ENCODE results near the gene PLA2R1.

The PLA2R1 gene

DNA sequence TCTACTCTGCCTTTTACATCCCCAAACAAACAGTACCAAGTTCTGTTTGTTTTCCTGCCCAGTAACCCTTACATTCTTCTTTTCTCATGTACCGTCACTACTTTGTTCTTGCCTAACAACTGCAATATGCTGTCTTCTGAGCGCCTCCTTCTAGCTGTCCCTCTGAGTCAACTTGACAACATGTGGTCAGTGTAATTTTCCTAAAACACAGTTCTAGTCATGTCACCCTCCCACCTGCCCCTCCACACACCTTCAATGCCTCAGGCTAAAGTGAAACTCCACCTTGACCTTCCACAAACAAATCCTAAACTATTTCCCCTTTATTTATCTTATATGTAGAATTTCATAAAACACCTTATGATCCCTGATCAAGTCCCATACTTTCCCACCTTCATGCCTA, 139.9 kb downstream of the PLA2R1 start:
- no peak for DNase-seq

DNA sequence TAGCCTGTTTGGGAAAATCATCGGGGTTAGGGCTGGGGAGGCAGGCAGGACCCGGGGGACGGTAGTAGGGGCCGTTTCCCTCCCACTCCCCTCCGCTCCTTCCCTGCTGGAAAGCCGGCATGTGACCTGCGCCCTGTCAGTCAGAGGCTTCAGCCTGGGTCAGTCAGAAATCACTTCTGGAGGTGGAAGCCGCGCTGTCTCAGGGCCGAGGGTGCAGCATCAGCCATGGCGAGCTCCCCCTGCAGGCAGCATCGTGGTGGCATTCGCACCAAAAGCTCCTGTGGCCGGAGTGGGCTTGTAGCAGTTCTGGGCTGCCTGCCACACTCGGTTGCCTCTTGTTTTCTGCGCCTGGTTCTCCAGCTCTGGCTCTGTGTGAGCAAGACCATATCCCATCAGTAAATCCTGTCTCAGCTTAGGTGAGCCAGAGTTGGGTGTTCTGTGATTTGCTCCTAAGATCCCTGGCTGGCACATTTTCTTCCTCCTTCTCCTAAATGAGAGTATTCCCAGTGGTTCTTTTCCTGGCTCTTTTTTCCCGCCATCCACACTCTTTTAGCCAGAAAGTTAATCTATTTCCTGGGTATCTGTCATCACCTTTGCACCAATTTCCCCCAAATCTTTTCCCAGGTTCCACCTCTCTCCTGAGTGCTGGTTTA, 140.5 kb downstream of the PLA2R1 start:
- DNase-seq, result no peak

DNA sequence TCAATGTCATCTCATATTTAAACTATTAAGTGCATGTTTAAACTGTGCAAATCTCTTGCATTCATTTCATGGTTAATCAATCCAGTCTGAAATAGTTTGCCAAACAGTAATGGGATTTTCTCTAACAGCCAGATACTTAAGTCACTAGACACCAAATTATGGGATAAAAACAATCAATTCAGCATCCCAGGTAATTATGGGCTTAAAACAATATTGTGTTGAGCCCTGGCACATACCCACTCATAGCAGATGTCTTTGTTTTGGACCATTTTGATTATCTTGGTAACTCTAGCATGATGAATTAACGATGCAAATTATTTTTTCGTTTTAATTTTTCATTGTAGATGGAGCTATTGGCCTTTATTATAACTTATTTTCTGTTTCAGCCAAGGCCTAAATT, 145.9 kb downstream of the PLA2R1 start:
- DNase-seq, result no peak

DNA sequence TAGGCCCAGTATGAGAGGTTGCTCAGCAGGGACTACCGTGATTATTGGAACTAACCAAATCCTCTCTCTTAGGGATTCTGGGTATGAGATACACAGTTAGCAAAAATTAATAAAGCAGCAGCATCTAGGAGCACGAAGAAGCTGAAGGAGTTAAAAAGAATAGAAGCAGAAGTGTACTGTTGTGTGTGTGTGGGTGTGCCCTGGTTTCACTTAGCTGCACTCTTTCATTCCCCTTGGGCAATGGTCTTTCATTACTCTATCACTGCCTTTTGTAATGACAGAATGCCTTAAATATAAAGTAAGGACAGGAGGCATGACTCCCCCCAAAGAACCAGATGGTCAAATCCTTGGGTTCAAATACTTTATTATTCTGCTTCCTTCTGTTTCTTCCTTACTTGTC, 148.5 kb downstream of the PLA2R1 start:
- no peak for DNase-seq

DNA sequence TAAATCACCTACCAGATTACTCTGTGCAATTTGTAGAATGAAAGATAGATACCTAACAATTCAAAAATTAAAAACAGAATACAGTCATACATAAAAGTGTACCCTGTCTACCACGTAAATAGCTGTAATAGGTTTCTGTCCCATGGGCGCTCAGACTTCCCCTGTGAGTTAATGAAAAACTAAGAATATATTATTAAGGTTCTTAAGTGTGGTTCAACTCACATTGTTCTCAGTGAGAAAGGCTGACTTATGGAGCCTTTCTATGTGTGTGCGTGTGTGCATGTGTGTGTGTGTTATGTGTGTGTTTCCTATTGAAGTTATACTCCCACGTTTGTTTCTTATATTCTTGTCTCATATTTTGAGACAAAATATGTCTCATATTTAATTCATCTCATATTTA, 149.8 kb downstream of the PLA2R1 start:
- no peak for DNase-seq

DNA sequence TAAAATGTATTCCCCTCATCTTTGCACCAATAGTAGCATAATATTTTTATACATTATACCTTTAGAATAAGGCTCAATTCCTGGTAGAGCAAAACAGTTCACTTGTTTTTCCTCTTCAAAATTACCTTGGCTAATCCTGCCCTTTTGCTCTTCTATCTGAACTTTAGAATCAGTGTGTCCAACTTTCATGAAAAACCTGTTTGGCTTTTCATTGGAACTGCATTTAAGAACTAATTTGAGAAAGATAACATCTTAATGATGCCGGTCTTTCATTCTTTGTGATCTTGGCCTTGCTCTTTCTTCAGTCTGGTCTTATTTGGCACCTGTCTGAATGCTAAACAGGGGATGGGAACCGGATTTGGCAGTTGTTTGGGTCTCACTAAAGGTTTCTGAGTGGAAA, 151.5 kb downstream of the PLA2R1 start:
- DNase-seq, result no peak

DNA sequence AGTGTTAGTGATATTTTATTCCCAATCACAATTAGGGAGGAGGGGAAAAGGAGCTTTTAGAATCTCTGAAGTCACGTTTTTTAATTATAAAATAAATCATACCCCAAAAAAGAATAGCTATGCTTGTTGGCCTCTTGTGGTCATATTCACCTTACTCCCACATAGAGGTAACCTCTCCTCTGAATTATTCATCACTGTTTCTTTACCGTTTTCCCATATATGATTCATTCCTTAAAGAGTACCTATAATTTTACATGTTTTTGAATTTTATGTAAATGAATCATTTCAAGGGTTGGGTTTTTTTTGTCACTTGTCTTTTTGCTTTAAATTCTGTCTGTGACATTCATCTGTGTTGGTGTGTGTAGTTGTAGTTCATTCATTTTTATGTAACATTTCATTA, 153.8 kb downstream of the PLA2R1 start:
- DNase-seq, result no peak

DNA sequence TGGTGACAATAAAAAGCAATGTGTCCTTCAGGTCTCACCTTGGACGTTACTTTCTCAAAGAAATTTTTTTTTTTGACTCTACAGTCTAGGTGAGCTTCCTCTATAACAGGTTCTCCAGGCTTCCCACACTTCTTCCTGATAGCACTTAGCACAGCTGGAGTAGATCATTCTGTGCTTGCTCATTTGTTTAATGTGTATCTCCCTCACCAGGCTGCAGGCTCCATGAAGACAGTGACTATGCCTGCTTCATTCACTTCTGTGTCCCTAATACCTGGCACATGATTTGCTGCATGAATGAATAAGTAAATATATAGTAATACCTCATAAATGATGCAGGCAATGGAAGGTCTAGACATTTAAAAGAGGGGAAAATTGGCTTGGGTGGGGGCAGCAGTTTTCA, 154.5 kb downstream of the PLA2R1 start:
- DNase-seq, result no peak

DNA sequence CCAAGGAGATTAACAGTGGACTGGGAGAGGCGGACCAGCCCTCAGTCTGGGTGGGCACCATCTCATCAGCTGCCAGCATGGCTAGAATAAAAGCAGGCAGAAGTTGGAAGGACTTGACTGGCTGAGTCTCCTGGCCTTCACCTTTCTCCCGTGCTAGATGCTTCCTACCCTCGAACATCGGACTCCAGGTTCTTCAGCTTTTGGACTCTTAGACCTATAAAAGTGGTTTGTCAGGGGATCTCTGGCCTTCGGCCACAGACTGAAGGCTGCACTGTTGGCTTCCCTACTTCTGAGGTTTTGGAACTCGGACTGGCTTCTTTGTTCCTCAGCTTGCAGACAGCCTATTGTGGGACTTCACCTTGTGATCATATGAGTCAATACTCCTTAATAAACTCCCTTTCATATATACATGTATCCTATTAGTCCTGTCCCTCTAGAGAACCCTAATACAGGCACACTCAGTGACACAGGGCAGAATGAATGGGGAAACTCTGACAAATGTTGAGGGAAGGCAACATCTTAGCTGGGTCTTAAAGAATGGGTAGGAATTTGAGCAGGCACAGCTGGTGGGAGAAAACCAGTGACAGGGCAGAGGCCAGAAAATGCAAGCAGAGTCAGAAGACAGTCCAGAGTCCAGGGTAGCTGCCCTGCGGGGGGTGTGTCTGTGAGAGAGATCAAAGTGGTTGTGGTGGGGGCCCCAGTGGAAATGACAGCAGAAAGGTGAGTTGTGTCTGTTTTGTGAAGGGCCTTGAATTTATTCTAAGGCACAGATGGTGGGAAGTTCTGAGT, 156.3 kb downstream of the PLA2R1 start:
- DNase-seq, result no peak

DNA sequence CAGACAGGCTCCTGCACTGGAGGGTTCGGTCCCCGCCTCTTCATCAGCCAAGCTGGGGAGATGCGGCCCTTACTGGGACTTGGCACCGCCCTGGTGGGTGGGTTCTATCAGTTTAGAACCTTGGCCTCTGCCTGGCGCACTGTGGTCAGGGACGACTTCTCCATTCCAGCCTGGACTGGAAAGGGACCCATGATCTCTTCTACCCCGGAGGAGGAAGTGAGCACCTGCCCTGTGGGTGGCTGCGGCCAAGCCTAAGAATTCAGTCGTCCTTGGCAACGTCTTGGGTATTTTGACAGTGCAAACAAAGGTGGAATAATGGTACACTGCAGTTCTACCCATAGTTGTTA, 157.5 kb downstream of the PLA2R1 start:
- DNase-seq, result no peak

DNA sequence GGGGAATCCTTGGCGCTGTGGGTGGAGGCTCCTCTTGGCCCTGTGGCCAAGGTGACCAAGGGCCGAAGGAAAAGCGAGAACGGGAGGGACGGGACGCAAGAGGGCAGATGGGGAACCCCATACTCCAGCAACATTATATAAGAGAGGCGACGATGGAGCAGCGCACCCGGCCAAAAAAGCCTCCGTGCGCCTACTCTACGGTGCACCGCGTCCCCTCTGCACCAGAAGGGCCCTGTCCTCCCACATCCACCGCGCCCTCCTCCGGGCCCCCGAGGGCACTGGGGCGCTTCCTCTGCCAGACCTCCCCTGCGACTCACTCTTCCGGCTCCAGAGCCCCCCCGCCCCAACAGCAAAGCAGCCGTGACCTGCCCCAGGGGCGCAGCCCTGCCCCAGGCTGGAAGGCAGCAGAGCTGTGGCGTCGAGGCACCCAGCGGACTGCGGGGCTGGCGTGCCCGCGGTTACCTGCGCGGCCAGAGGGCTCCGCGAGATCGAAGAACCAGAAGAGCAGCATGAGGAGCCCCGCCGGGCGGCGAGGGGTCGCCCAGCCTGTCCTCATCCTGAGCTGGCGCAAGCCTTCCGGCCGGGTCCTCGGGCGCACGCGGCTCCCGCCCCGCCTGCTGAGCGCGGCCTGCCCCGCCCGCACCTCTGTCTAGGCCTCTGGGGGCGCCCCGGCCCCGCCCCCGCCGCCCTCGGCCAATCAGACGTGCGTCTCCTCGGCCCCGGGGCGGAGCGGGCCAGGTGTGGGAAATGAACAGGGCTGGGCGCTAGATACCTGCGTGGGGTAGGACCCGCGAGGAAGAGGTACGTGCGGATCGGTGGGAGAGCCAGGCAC, 158.1 kb downstream of the PLA2R1 start, which contains the start of gene LY75:
Gene LY75, minus strand, starts transcription at position 630 of the 832 bp plus-strand sequence.
- DNase-seq, result no peak

DNA sequence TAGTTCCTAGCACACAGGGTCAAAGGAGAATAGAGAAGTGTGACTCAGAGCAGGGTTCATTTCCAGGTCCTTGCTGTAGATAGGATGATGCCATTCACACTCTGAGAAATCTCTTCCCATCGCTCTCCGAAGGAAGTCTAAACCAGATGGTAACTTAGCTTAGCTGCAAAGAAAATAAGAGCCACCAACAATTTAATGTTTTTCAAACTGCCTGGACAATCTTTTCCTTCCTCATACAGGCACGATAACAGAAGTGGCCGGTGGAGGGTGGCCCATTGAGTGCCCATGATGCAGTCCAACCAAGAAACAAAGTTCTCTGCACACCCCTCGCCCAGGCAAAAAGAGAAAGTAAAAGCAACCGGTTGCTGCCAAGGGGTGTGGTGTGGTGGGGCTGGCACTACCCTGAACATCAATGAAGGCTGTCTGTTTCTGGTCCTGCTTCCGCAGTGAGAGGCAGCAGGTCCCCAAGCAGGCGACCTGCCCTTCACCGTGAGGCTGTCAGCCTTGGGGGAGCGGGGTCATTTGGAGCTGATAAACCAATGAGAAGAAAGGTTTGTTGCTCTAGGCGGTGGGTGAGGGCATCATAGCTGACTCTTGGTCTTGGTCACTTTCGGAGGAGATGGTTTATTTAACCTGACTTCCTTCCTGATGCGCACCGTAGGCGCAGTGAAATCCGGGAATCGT, 158.8 kb downstream of the PLA2R1 start:
- no peak for DNase-seq

DNA sequence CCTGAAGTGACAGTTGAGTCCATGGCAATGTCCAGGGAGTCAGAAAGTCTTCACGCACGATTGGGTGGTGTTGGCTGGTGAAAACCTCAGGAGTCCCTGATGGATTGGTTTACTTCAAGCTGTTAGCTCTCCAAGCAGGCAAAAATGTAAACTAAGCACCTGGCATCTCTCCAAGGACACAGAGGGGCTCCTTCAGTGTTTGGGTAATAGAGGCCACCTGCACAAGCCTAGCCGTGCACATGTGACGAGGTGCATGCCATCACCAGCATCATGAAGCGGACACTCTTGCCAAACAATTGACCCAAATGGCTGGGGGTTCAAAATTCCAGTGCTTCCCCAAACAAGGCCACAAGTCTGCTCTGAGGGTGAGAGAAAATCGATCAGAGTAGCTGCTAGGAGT, 159.7 kb downstream of the PLA2R1 start:
- peak; percentile 34 for DNase-seq

DNA sequence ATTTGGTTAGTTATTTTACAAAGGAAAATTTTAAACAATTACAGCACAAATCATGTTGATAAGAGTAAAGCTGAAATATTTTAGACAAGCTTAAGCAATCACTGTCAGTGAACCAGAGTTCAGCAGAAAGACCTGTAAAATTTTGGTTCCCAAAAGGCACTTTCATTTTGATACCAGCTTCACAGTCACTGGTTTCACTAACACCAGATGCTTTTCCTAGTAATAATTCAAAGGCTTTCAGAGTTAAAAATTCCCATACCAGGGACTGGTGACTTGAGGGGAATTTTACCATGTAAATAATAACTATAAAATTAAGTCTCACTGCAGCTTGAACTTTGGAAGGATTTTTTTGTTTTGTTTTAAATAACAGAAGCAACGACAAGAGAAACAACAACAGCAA, 162.1 kb downstream of the PLA2R1 start:
- DNase-seq, result no peak

DNA sequence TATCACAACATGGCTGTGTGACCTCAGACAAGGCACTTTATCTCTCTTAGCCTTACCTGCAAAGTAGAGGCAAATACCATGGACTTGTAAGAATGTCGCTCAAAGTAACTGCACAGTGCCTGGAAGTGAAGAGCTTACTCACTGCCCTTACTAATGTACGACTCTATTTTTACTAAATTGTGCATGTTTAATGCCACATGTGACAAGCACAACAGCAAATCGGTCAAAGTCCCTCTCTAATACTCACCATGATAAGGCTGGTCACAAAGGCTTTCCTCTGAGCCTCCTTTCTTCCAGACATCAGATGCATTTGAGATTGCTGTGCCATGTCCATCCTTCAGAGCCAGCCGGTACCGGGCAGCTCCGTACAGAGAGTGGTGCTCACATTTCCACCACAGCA, 164.0 kb downstream of the PLA2R1 start:
- DNase-seq, result no peak

DNA sequence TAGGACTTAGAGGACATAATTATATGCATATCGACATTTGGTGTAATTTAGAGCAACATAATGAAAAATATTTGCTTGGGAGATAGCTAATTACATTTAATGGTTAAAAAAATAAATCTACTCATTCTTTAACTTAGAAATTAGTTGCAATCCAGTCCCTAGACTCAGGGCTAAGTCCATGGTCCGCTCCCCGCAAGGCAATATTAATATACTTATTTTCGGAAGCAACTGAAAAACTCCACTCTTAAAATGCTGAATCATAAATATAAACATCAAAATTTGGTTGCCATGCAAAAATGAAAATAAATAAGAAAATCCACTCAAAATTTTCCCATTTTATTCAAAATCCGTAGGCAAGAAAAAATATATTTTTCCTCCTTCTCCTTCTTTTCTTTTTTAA, 164.7 kb downstream of the PLA2R1 start:
- no peak for DNase-seq

DNA sequence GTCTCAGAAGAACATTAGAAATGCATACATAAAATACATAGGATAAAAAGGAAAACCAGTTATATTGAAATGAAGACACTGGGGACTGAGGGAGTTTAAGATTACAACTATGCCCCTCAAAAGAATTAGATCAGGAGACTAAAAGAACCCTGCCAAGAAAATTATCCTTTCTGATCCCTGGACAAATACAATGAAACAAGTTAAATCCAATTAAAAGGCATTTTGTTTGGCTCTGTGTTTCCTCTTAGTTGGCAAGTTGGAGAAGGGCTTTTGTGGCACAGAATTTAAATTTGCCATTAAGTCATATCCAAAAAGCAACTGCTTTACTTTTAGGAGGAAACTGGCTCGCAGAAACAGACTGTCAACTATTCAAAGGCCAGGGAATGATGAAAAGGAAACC, 165.3 kb downstream of the PLA2R1 start:
- no peak for DNase-seq

DNA sequence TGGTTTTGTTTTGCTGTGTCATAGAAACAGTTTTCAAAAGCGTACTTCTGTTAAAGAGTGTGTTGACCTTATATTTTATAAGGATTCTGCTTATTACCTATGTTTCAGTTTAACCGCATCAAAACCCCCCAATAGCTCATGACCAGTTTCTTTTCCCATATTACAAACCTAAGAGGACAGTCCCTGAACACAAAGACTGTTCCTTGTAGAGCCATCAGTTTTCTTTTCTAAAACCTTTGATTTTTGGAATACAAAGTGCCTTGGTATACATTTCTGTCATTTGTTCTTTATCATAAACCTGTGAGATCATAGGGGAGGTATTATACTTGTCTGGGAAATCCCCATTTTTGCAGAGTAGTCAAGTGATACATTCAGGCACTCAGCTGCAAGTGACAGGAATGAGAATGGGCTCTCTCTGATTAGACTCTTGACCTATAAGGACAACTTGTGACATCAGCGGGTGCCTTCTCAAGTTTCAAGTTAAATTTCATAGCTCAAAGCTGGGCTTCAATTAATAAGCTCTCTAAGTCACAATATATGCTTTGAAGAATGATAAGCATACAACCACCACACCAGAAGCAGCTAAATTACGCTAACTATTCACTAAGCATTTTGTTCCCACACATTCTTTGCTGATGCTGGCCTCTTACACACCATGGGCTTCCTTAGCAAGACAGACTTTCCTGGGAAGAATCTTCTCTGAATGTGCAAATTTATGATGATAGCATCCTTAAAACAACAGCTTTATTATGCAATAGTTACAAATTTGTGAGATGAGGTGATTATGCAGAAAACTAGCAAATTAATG, 167.0 kb downstream of the PLA2R1 start:
- DNase-seq, result no peak

DNA sequence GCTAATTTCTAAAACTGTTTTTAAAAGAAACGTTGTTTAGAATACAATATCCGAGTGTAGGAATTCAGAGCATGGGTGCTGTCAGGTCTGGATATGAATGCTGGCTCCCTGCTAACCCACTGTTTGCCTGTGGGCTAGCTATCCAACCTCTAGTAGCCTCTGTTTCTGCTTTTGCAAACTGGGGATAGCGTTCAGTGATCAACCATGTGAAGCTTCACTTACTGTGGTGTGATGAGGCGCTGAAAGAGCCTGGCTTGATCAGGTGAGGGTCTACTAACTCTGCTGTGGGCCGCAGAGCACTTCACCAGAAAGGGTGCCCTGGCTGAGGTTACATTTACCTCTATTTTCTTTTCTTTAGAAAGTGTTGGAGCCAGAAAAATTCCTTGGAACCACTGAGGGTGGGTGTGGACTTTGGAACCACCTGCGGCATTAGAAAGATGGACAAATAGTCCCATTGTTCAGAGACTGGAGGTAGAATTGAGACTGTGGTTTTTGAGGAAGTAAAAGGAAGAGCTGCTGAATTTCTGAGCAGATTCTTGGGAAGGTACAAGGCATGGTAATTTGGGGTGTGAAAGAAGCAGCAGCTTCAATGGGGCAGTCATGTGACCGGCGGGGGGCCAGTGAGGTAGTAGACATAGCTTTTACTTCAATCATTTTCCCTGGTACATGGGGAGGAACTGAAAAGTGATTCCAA, 168.1 kb downstream of the PLA2R1 start:
- DNase-seq, result no peak

DNA sequence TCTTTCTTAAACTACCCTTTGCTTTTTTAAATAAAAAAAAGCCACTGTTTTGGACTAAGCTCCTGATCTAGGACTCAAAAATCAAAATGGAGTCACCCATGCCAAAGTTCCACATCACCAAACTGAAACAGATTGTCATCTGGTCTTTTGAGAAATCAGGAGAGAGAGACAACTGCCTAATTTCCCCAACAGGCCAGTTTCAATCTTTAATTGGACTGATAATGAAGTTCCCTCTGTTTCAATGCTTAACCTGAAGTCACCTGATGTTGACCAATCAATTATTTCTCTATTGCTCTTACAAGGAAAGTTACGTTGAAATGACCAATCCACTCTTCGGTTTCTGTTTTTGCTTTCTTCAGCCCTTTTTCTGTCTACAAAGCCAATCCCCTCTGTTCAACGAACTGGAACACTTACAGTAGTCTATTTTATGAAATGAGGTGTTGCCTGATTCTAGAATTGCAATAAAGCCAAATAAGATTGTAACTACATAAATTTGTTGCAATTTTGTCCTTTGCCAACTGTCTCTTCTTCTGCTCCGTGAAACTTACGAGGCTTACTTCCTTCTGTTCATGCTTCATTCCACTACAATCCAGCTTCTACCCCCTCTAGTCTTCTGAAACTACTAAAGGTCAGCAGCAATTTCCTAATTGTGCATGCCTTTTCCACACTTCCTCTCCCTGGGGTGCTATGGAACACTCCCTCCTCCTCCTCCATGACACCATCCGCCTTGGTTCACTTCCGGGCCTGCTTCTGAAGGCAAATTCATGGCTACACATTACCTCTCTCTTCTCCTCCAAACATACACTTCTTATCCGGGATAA, 169.2 kb downstream of the PLA2R1 start:
- DNase-seq, result no peak

Data from NCI-H524 treated with DMSO at 0.1 percent for 48 hours (cell line).